ENCODE measurements around the gene RRN3.

The RRN3 gene

DNA sequence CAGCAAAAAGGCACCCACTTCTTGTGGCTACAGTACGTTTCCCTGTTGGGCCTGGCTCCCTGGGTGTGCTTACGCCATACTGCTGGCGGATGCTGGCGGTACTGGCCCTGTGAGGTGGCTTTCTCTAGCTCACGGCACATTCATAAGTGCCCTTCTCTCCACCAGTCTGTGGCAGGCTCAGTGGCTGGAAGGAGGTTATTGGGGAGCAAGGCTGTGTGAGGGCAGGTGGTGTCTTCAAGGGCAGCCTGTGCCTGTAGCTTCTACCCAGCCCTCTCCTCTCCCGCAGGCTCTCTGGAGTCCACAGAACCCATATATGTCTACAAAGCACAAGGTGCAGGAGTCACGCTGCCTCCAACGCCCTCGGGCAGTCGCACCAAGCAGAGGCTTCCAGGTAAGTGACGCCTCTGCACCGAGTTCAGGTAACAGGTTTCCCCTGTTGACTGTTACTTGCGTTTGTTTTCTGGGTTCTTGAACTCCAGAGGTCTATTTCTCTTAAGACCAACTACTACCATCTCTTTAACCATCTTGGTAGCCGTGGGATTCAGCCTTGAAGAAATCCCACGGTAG is 58.8 kb downstream of the RRN3 start:
- no peak overlapping the region for H2BK120ac ChIP-seq (ENCODE audit: low read depth, low read length)
- H3K4me1 ChIP-seq (ENCODE audit: control insufficient read depth in 2 of 2, insufficient read depth in 1 of 2, low read depth in 1 of 2, low read length in 2 of 2) = peaks cover 0 to 2% of the 10 kb centered on the region in 2 donors
- no peak overlapping the region for H2BK15ac ChIP-seq (ENCODE audit: low read length)
- no CpG with 5 or more reads among the region's 15 CpGs for WGBS, 2 donors (ENCODE audit: extremely low coverage in 2 of 2, insufficient read length in 2 of 2, insufficient replicate concordance in 1 of 2)
- H3K27ac ChIP-seq (replicated peaks; ENCODE audit: low read length) = no peak overlapping the region
- H3K79me1 ChIP-seq (ENCODE audit: low read depth, low read length) = no peaks in the 10 kb centered on the region
- H3K36me3 ChIP-seq (replicated peaks in 1 of 2; ENCODE audit: control insufficient read depth in 2 of 2, insufficient read depth in 2 of 2, low read length in 2 of 2) = peaks cover 50 to 94% of the 10 kb centered on the region in 2 donors
- H2BK5ac ChIP-seq (ENCODE audit: low read length) = no peak overlapping the region
- H2BK12ac ChIP-seq (ENCODE audit: low read length) = no peak overlapping the region
- no peak for DNase-seq (ENCODE audit: low spot score)
- no peak overlapping the region for H3K23ac ChIP-seq (ENCODE audit: low read depth, low read length, poor library complexity)
- H3K4me2 ChIP-seq (ENCODE audit: insufficient read depth, low read length, poor library complexity, severe bottlenecking) = no peak overlapping the region
- H3K18ac ChIP-seq (ENCODE audit: low read length) = no peak overlapping the region
- no peak overlapping the region for H3K4me3 ChIP-seq (ENCODE audit: low read length in 2 of 2)
- H2AFZ ChIP-seq (ENCODE audit: low read length) = no peak overlapping the region
- H3K4ac ChIP-seq (ENCODE audit: low read length) = no peak overlapping the region
- no peak overlapping the region for H3K9ac ChIP-seq (ENCODE audit: low read depth, low read length, poor library complexity)
- H3K9me3 ChIP-seq (replicated peaks in 1 of 2; ENCODE audit: control insufficient read depth in 2 of 2, insufficient read depth in 1 of 2, low read depth in 1 of 2, low read length in 2 of 2) = no peaks in the 10 kb centered on the region
- no peak overlapping the region for H2AK5ac ChIP-seq (ENCODE audit: low read depth, low read length)
- no peak overlapping the region for H4K8ac ChIP-seq (ENCODE audit: low read depth, low read length)
- H3K27me3 ChIP-seq (ENCODE audit: control insufficient read depth in 3 of 3, insufficient read depth in 3 of 3, low read depth in 1 of 3, low read length in 3 of 3) = no peaks in the 10 kb centered on the region
- no peak overlapping the region for H3K14ac ChIP-seq (ENCODE audit: low read length)
- H4K91ac ChIP-seq (ENCODE audit: low read depth, low read length, poor library complexity) = no peak overlapping the region

DNA sequence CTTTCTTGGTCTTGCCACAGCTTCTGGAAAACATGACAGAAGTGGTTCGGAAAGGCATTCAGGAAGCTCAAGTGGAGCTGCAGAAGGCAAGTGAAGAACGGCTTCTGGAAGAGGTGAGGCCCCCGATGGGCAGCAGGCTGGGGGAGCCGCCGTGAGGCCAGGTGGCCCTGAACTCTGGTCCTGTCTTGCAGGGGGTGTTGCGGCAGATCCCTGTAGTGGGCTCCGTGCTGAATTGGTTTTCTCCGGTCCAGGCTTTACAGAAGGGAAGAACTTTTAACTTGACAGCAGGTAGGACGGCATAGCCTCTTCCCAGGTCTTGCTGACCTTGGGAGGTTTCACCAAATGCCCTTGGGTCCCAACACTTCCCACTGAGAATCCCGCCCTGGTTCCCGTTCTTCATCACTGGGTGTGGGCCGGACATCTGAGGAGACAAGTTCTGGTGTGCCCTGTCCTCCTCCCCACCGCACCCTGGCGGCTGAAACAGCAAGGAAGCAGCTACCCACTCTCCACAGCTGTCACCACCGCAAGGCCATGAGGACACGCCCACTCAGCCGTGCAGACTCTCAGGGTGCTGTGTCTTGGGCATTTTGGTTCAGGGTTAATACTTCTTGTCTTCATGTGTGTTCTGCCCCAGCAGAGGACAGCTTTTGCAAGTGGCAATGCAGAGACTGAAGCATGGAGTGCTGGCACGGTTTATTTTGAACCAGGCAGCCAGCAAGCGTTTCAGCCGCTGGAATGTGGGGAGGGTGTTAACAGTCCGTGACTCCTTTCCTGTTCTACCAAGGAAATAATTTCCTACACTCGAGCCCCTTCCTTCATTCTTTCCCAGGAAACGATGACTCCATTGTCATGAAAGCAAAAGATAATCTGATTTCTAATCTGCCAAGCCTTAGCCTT is 59.6 kb downstream of the RRN3 start:
- Histone ChIP-seq H3K9ac (ENCODE audit: low read depth, low read length, poor library complexity) (no peak overlapping the region), H3K4ac (ENCODE audit: low read length) (no peak overlapping the region), H3K4me3 (ENCODE audit: low read length in 2 of 2) (no peak overlapping the region), H3K27ac (replicated peaks; ENCODE audit: low read length) (no peak overlapping the region), H2BK15ac (ENCODE audit: low read length) (no peak overlapping the region), H4K8ac (ENCODE audit: low read depth, low read length) (no peak overlapping the region), H3K18ac (ENCODE audit: low read length) (no peak overlapping the region), H4K91ac (ENCODE audit: low read depth, low read length, poor library complexity) (no peak overlapping the region), H3K79me1 (ENCODE audit: low read depth, low read length) (no peaks in the 10 kb centered on the region), H3K23ac (ENCODE audit: low read depth, low read length, poor library complexity) (peak overlapping the region; percentile 31), H3K27me3 (ENCODE audit: control insufficient read depth in 3 of 3, insufficient read depth in 3 of 3, low read depth in 1 of 3, low read length in 3 of 3) (no peaks in the 10 kb centered on the region), H3K14ac (ENCODE audit: low read length) (no peak overlapping the region), H2BK12ac (ENCODE audit: low read length) (no peak overlapping the region), H2AFZ (ENCODE audit: low read length) (no peak overlapping the region), H3K9me3 (replicated peaks in 1 of 2; ENCODE audit: control insufficient read depth in 2 of 2, insufficient read depth in 1 of 2, low read depth in 1 of 2, low read length in 2 of 2) (no peaks in the 10 kb centered on the region), H2BK5ac (ENCODE audit: low read length) (no peak overlapping the region), H3K4me1 (ENCODE audit: control insufficient read depth in 2 of 2, insufficient read depth in 1 of 2, low read depth in 1 of 2, low read length in 2 of 2) (peaks cover 0 to 2% of the 10 kb centered on the region in 2 donors), H3K36me3 (replicated peaks in 1 of 2; ENCODE audit: control insufficient read depth in 2 of 2, insufficient read depth in 2 of 2, low read length in 2 of 2) (peaks cover 49 to 91% of the 10 kb centered on the region in 2 donors), H2BK120ac (ENCODE audit: low read depth, low read length) (no peak overlapping the region), H2AK5ac (ENCODE audit: low read depth, low read length) (no peak overlapping the region), H3K4me2 (ENCODE audit: insufficient read depth, low read length, poor library complexity, severe bottlenecking) (no peak overlapping the region)
- DNase-seq (ENCODE audit: low spot score) = no peak
- WGBS, 2 donors (ENCODE audit: extremely low coverage in 2 of 2, insufficient read length in 2 of 2, insufficient replicate concordance in 1 of 2) = no CpG with 5 or more reads among the region's 23 CpGs

DNA sequence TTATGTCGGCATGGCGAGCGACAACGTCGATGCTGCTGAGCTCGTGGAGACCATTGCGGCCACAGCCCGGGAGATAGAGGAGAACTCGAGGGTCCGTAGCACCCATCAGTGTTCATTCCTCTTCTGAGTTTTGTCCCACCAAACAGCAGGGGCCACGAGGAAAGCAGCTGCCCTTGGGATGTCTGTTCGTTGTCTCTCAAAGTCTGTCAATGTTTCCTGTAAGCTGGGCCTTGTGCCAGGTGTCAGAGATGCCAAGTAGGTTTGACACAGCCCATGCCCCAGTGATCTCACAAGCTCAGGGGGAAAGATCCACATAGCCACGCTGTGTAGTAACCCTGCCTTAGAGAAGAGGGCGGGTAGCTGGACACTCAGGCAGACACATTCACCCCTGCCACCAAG is 60.8 kb downstream of the RRN3 start:
- peaks cover 53 to 91% of the 10 kb centered on the region in 2 donors for H3K36me3 ChIP-seq (replicated peaks in 1 of 2; ENCODE audit: control insufficient read depth in 2 of 2, insufficient read depth in 2 of 2, low read length in 2 of 2)
- DNase-seq (ENCODE audit: low spot score) = no peak
- H3K23ac ChIP-seq (ENCODE audit: low read depth, low read length, poor library complexity) = no peak overlapping the region
- H3K27me3 ChIP-seq (ENCODE audit: control insufficient read depth in 3 of 3, insufficient read depth in 3 of 3, low read depth in 1 of 3, low read length in 3 of 3) = no peaks in the 10 kb centered on the region
- H3K9ac ChIP-seq (ENCODE audit: low read depth, low read length, poor library complexity) = no peak overlapping the region
- no peak overlapping the region for H4K91ac ChIP-seq (ENCODE audit: low read depth, low read length, poor library complexity)
- no peak overlapping the region for H2AFZ ChIP-seq (ENCODE audit: low read length)
- no peaks in the 10 kb centered on the region for H3K9me3 ChIP-seq (replicated peaks in 1 of 2; ENCODE audit: control insufficient read depth in 2 of 2, insufficient read depth in 1 of 2, low read depth in 1 of 2, low read length in 2 of 2)
- no peak overlapping the region for H3K18ac ChIP-seq (ENCODE audit: low read length)
- H3K79me1 ChIP-seq (ENCODE audit: low read depth, low read length) = no peaks in the 10 kb centered on the region
- no peak overlapping the region for H2BK12ac ChIP-seq (ENCODE audit: low read length)
- H3K4me3 ChIP-seq (ENCODE audit: low read length in 2 of 2) = no peak overlapping the region
- no peak overlapping the region for H4K8ac ChIP-seq (ENCODE audit: low read depth, low read length)
- no peaks in the 10 kb centered on the region for H3K4me1 ChIP-seq (ENCODE audit: control insufficient read depth in 2 of 2, insufficient read depth in 1 of 2, low read depth in 1 of 2, low read length in 2 of 2)
- no peak overlapping the region for H3K14ac ChIP-seq (ENCODE audit: low read length)
- no peak overlapping the region for H3K27ac ChIP-seq (replicated peaks; ENCODE audit: low read length)
- no peak overlapping the region for H2AK5ac ChIP-seq (ENCODE audit: low read depth, low read length)
- no CpG with 5 or more reads among the region's 14 CpGs for WGBS, 2 donors (ENCODE audit: extremely low coverage in 2 of 2, insufficient read length in 2 of 2, insufficient replicate concordance in 1 of 2)
- no peak overlapping the region for H3K4me2 ChIP-seq (ENCODE audit: insufficient read depth, low read length, poor library complexity, severe bottlenecking)
- no peak overlapping the region for H2BK5ac ChIP-seq (ENCODE audit: low read length)
- H2BK120ac ChIP-seq (ENCODE audit: low read depth, low read length) = no peak overlapping the region
- H3K4ac ChIP-seq (ENCODE audit: low read length) = no peak overlapping the region
- no peak overlapping the region for H2BK15ac ChIP-seq (ENCODE audit: low read length)

DNA sequence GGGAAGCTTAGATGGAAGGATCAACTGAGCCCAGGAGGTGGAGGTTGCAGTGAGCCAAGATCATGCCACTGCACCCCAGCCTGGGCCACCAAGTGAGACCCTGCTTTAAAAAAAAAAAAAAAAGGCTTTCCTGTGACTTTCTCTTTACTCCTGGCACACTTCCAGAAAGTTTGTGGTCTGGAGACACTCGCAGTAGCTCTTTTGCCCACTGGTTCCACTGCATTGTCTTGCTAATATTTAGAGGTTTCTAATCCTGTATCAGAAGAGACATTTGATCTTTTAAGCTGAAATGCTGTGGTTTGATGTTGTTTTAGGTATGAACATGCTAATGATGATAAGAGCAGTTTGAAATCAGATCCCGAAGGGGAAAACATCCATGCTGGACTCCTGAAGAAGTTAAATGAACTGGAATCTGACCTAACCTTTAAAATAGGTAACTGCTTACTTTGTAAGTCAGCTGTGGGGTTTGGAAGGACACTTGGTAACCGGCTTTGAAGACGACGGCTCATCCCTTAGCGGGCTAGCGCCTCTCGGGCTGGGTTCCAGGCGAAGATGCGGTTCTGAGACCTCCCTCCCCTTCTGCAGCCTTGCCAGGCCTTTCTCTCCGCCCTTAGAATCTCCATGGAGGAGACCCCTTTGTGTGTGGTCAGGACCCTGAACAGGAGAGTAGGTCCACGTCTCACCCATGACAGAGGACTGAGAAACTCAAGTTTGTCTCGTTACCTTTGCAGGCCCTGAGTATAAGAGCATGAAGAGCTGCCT is 61.3 kb downstream of the RRN3 start:
- Histone ChIP-seq H4K8ac (ENCODE audit: low read depth, low read length) (no peak overlapping the region), H3K27me3 (ENCODE audit: control insufficient read depth in 3 of 3, insufficient read depth in 3 of 3, low read depth in 1 of 3, low read length in 3 of 3) (no peaks in the 10 kb centered on the region), H3K36me3 (replicated peaks in 1 of 2; ENCODE audit: control insufficient read depth in 2 of 2, insufficient read depth in 2 of 2, low read length in 2 of 2) (peaks cover 53 to 89% of the 10 kb centered on the region in 2 donors), H3K4me3 (ENCODE audit: low read length in 2 of 2) (no peak overlapping the region), H3K9ac (ENCODE audit: low read depth, low read length, poor library complexity) (no peak overlapping the region), H3K18ac (ENCODE audit: low read length) (no peak overlapping the region), H3K4ac (ENCODE audit: low read length) (no peak overlapping the region), H3K9me3 (replicated peaks in 1 of 2; ENCODE audit: control insufficient read depth in 2 of 2, insufficient read depth in 1 of 2, low read depth in 1 of 2, low read length in 2 of 2) (no peaks in the 10 kb centered on the region), H3K4me1 (ENCODE audit: control insufficient read depth in 2 of 2, insufficient read depth in 1 of 2, low read depth in 1 of 2, low read length in 2 of 2) (no peaks in the 10 kb centered on the region), H3K14ac (ENCODE audit: low read length) (no peak overlapping the region), H4K91ac (ENCODE audit: low read depth, low read length, poor library complexity) (no peak overlapping the region), H2BK12ac (ENCODE audit: low read length) (no peak overlapping the region), H3K23ac (ENCODE audit: low read depth, low read length, poor library complexity) (no peak overlapping the region), H3K4me2 (ENCODE audit: insufficient read depth, low read length, poor library complexity, severe bottlenecking) (no peak overlapping the region), H2AK5ac (ENCODE audit: low read depth, low read length) (no peak overlapping the region), H2BK120ac (ENCODE audit: low read depth, low read length) (no peak overlapping the region), H3K79me1 (ENCODE audit: low read depth, low read length) (no peaks in the 10 kb centered on the region), H2AFZ (ENCODE audit: low read length) (no peak overlapping the region), H2BK5ac (ENCODE audit: low read length) (no peak overlapping the region), H3K27ac (replicated peaks; ENCODE audit: low read length) (no peak overlapping the region), H2BK15ac (ENCODE audit: low read length) (no peak overlapping the region)
- no CpG with 5 or more reads among the region's 13 CpGs for WGBS, 2 donors (ENCODE audit: extremely low coverage in 2 of 2, insufficient read length in 2 of 2, insufficient replicate concordance in 1 of 2)
- DNase-seq (ENCODE audit: low spot score) = no peak

Measured in neuronal stem cell (in vitro differentiated cells).